HK-2 (cell line): ENCODE results near the gene C5AR1.
"Not testable (repeated sequence)": the region's sequence is repeated elsewhere in the genome, so short reads cannot be mapped to it uniquely, and the experiment has no call there.

Source experiments
- DNase-seq: peaks from one replicate; pipeline ENCODE4 v3.0.0-alpha.2; 2018; ENCODE audit not compliant: unreplicated experiment

C5AR1 gene

GRCh38 chr19:47365455-47365854 lies 55.8 kb downstream of the C5AR1 start:
- not testable (repeated sequence) for DNase-seq

- no peak for DNase-seq
Observed at GRCh38 chr19:47370045-47370611, 60.5 kb downstream of the C5AR1 start.

GRCh38 chr19:47371261-47371660 lies 61.6 kb downstream of the C5AR1 start:
- DNase-seq, result no peak
